Stomach (tissue), 4 donors: Measurements from ENCODE around the gene IL31RA.

Experiments used
- CTCF ChIP-seq, 7 experiments: fragments of 450-650 bp in 4 of 7; fragments of 200-600 bp in 3 of 7; sonication (generic) in 3 of 7; IDR thresholded peaks; one replicate each; pipeline ENCODE4 v1.5.1; 2016 to 2019; ENCODE audit warnings: antibody characterized with exemption in 7 of 7, control low read depth in 2 of 7, mild to moderate bottlenecking in 1 of 7
- POLR2A ChIP-seq, 4 donors: fragments of 450-650 bp; IDR thresholded peaks; one replicate each; pipeline ENCODE4 v1.6.1; 2016; ENCODE audit warnings: antibody characterized with exemption in 4 of 4, control low read depth in 2 of 4, mild to moderate bottlenecking in 1 of 4, moderate library complexity in 1 of 4
- POLR2AphosphoS5 ChIP-seq, 3 donors: sonication (generic); formaldehyde crosslinking; IDR thresholded peaks; one replicate each; pipeline ENCODE4 v1.6.1; 2016; ENCODE audit warnings: antibody characterized with exemption in 3 of 3

GRCh38 chr5:55873234-55873633 is 22.1 kb downstream of the IL31RA start:
- TF ChIP-seq CTCF (IDR thresholded peaks at IDR 0.05): no peak
- no peak for TF ChIP-seq POLR2AphosphoS5 (IDR thresholded peaks at IDR 0.05)
- no peak for TF ChIP-seq POLR2A (IDR thresholded peaks at IDR 0.05)
